T47D (cell line): ENCODE measurements around the gene CKAP4.
A peak's percentile ranks its signal among the peaks of the same experiment; 100 is the strongest.

ENCODE experiments used
- DNase-seq, 2 experiments: peaks; one replicate each; pipeline versions ENCODE4 v3.0.0 to v3.0.0-alpha.2; 2011 to 2012; ENCODE audit warnings: low read depth in 1 of 2, low spot score in 1 of 2
- JUND ChIP-seq: IDR thresholded peaks from 2 replicates; pipeline ENCODE4 v1.6.1; 2012; ENCODE audit warnings: low read depth
- in situ Hi-C: cut with HindIII; loops from 2 replicates; pipeline ENCODE4 v1.10.0; 2016; ENCODE audit warnings: low sequenced_read_pairs, low pct_unique_long_range_greater_than_20kb

The CKAP4 gene

GRCh38 chr12:106226884-106227640, 20.8 kb downstream of the CKAP4 start:
- no peak for TF ChIP-seq JUND
- in situ Hi-C loops: no loop called here
- DNase-seq: peak; percentile 78 to 81

- DNase-seq: no peak
- in situ Hi-C loops: no loop called here
- no peak for TF ChIP-seq JUND
These were observed 23.5 kb downstream of the CKAP4 start for GRCh38 chr12:106224355-106224706.

GRCh38 chr12:106223485-106224354, 24.1 kb downstream of the CKAP4 start:
- peak; percentile 77 to 81 for DNase-seq
- TF ChIP-seq JUND: no peak
- in situ Hi-C loops: no loop called here

- in situ Hi-C loops: no loop called here
- no peak for TF ChIP-seq JUND
- no peak for DNase-seq
These were observed 27.3 kb downstream of the CKAP4 start for GRCh38 chr12:106220536-106220935.

- in situ Hi-C loops: no loop called here
- DNase-seq: no peak
- no peak for TF ChIP-seq JUND
These were observed 28.8 kb downstream of the CKAP4 start for GRCh38 chr12:106219043-106219442.

- TF ChIP-seq JUND: no peak
- DNase-seq: no peak
- in situ Hi-C loops: no loop called here
These were observed 30.1 kb downstream of the CKAP4 start for GRCh38 chr12:106217706-106218105.

GRCh38 chr12:106214571-106214970, 33.2 kb downstream of the CKAP4 start:
- DNase-seq: no peak
- in situ Hi-C loops: no loop called here
- TF ChIP-seq JUND: no peak

GRCh38 chr12:106213662-106214061, 34.2 kb downstream of the CKAP4 start:
- no peak for DNase-seq
- TF ChIP-seq JUND: no peak
- in situ Hi-C loops: no loop called here

- no peak for DNase-seq
- no peak for TF ChIP-seq JUND
- in situ Hi-C loops: no loop called here
These were observed 35.8 kb downstream of the CKAP4 start for GRCh38 chr12:106211973-106212372.

GRCh38 chr12:106205208-106206069, 42.4 kb downstream of the CKAP4 start:
- TF ChIP-seq JUND: no peak
- peak in 1 of 2 experiments; percentile 67 for DNase-seq
- in situ Hi-C loops: no loop called here

- TF ChIP-seq JUND: no peak
- DNase-seq: no peak
- in situ Hi-C loops: no loop called here
These were observed 43.5 kb downstream of the CKAP4 start for GRCh38 chr12:106204312-106204711.

- in situ Hi-C loops: no loop called here
- no peak for TF ChIP-seq JUND
- no peak for DNase-seq
These were observed 49.8 kb downstream of the CKAP4 start for GRCh38 chr12:106197906-106198623.
